ENCODE data around the gene PTGS1. TPM values are rescaled to one million over a fixed set of nuclear protein-coding genes. Genes with fewer than 3 reads are reported as not detected.
"Not testable (repeated sequence)": the region's sequence is repeated elsewhere in the genome, so short reads cannot be mapped to it uniquely, and the experiment has no call there.

PTGS1 gene
- total RNA-seq, 1 donor from 2014 or later, result 13.0 TPM

DNA sequence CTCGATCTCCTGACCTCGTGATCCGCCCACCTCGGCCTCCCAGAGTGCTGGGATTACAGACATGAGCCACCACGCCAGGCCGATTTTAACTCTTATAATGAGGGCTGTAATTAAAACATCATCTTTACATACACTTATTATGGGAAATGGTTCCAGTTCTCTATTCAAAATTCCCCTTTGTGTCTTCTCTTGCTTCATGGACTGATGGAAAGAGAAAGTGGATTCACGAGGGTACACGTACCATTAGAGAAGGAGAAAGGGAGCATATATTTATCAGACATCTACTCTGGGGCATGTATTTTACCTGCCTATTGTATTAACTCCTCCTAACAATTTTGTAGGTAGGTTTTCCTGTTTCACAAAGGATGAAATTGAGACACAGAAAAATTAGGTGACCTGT is 31.1 kb downstream of the PTGS1 start:
- no peak overlapping the region for H3K4me3 ChIP-seq
- TF ChIP-seq, protein P1, sequence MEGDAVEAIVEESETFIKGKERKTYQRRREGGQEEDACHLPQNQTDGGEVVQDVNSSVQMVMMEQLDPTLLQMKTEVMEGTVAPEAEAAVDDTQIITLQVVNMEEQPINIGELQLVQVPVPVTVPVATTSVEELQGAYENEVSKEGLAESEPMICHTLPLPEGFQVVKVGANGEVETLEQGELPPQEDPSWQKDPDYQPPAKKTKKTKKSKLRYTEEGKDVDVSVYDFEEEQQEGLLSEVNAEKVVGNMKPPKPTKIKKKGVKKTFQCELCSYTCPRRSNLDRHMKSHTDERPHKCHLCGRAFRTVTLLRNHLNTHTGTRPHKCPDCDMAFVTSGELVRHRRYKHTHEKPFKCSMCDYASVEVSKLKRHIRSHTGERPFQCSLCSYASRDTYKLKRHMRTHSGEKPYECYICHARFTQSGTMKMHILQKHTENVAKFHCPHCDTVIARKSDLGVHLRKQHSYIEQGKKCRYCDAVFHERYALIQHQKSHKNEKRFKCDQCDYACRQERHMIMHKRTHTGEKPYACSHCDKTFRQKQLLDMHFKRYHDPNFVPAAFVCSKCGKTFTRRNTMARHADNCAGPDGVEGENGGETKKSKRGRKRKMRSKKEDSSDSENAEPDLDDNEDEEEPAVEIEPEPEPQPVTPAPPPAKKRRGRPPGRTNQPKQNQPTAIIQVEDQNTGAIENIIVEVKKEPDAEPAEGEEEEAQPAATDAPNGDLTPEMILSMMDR (IDR thresholded peaks at IDR 0.05), result no peak
- intact Hi-C loops (cut with DNase I), result no loop called here
- DNase-seq (ENCODE audit: low spot score in 2 of 2), result no peak
- H3K4me1 ChIP-seq, result no peaks in the 10 kb centered on the region
- H3K27me3 ChIP-seq, result no peaks in the 10 kb centered on the region
- H3K9me3 ChIP-seq, result no peaks in the 10 kb centered on the region
- no peak overlapping the region for H3K27ac ChIP-seq
- H3K36me3 ChIP-seq, result no peaks in the 10 kb centered on the region

DNA sequence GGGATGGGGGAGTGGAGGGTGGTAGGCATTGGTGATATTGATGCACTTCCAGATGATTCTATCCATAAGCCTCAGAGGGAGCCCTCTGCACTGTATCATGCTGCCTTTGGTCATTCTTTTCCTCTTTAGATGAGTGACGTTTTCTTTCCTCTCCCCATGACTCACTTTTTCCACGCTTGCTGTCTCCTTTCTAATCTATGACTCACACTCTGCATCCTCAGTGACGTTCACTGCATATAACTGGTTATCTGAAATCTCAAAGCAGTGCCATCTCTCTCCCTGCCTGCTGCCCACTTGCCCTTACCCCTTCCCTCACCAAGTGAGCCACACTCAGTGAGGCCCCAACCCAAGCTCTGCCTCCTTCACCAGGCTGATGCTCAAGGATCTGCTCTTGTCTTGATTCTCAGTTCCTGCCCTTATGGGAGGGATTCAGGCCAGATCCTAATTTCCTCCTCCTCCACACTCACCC is 31.6 kb downstream of the PTGS1 start:
- TF ChIP-seq, protein P1 (IDR thresholded peaks at IDR 0.05), result no peak
- intact Hi-C loops (cut with DNase I), result no loop called here
- DNase-seq (ENCODE audit: low spot score in 2 of 2), result no peak
- Histone ChIP-seq H3K4me3 (no peak overlapping the region), H3K27me3 (no peaks in the 10 kb centered on the region), H3K36me3 (no peaks in the 10 kb centered on the region), H3K9me3 (no peaks in the 10 kb centered on the region), H3K27ac (no peak overlapping the region), H3K4me1 (no peaks in the 10 kb centered on the region)

DNA sequence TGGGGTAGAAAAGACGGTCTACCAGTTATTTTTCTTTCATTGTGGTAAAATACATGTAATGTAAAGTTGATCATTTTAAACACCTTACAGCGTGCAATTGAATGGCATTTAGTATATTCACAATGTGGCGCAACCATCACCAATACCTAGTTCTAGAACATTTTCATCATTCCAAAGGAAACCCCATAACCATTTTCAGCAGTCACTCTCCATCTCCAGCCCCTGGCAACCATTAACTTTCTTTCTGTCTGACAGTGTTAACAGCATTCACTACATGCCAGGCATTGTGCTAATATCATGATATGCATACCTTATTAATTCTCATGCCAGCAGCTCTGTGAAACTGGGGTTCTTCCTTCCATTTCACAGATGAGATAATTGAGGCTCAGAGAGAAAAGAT is 32.0 kb downstream of the PTGS1 start:
- DNase-seq (ENCODE audit: low spot score in 2 of 2), result no peak
- Histone ChIP-seq H3K4me3 (no peak overlapping the region), H3K36me3 (no peaks in the 10 kb centered on the region), H3K4me1 (no peaks in the 10 kb centered on the region), H3K9me3 (no peaks in the 10 kb centered on the region), H3K27ac (no peak overlapping the region), H3K27me3 (no peaks in the 10 kb centered on the region)
- intact Hi-C loops (cut with DNase I), result no loop called here
- TF ChIP-seq, protein P1 (IDR thresholded peaks at IDR 0.05), result no peak

DNA sequence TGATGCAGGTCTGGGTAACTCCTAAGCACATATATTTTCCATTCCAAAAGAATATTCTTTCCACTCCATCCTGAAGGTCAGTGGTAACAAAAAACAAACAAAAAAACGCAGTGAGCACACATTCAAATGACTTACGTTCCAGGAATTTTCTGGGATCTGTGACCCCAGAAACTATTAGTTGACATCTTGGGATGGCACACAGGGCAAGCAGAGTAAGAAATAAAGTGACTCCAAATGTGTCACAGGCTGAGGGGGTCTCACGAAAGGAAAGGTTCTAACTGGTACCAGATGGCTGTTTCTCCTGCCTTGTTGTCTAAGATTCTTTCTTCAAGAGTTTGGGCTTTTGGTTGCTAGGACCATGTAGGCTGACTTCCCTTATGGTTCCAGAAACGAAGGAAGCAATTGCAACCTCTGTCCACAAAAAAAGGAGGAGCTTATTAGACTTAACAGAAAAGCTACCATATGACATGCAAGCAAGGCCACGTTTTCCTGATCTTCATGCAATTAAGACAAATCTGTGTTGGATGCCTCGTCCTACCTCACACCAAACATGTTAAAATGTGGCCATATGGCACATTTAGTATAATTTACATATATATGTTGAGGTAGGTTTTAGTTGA is 32.7 kb downstream of the PTGS1 start:
- H3K36me3 ChIP-seq, result no peaks in the 10 kb centered on the region
- TF ChIP-seq, protein P1 (IDR thresholded peaks at IDR 0.05), result no peak
- intact Hi-C loops (cut with DNase I), result no loop called here
- no peaks in the 10 kb centered on the region for H3K27me3 ChIP-seq
- no peak overlapping the region for H3K4me3 ChIP-seq
- H3K4me1 ChIP-seq, result no peaks in the 10 kb centered on the region
- no peak for DNase-seq (ENCODE audit: low spot score in 2 of 2)
- H3K27ac ChIP-seq, result no peak overlapping the region
- no peaks in the 10 kb centered on the region for H3K9me3 ChIP-seq

DNA sequence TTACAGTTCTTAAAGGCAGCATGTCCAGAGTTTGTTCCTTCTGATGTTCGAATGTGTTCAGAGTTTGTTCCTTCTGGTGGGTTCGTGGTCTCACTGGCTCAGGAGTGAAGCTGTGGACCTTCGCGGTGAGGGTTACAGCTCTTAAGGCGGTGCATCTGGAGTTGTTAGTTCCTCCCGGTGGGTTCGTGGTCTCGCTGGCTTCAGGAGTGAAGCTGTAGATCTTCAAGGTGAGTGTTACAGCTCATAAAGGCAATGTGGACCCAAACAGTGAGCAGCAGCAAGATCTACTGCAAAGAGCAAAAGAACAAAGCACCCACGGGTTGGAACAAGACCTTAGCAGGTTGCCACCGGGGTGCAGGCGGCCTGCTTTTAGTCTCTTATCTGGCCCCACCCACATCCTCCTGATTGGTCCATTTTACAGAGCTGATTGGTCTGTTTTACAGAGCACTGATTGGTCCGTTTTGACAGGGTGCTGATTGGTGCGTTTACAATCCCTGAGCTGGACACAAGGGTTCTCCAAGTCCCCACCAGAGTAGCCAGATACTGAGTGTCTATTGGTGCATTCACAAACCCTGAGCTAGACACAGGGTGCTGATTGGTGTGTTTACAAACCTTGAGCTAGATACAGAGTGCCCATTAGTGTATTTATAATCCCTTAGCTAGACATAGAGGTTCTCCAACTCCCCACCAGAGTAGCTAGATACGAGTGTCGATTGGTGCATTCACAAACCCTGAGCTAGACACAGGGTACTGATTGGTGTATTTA is 34.7 kb downstream of the PTGS1 start:
- H3K9me3 ChIP-seq; H3K27me3 ChIP-seq; H3K4me3 ChIP-seq; intact Hi-C loops (cut with DNase I); H3K36me3 ChIP-seq; H3K27ac ChIP-seq; DNase-seq (ENCODE audit: low spot score in 2 of 2); H3K4me1 ChIP-seq: not testable (repeated sequence)

DNA sequence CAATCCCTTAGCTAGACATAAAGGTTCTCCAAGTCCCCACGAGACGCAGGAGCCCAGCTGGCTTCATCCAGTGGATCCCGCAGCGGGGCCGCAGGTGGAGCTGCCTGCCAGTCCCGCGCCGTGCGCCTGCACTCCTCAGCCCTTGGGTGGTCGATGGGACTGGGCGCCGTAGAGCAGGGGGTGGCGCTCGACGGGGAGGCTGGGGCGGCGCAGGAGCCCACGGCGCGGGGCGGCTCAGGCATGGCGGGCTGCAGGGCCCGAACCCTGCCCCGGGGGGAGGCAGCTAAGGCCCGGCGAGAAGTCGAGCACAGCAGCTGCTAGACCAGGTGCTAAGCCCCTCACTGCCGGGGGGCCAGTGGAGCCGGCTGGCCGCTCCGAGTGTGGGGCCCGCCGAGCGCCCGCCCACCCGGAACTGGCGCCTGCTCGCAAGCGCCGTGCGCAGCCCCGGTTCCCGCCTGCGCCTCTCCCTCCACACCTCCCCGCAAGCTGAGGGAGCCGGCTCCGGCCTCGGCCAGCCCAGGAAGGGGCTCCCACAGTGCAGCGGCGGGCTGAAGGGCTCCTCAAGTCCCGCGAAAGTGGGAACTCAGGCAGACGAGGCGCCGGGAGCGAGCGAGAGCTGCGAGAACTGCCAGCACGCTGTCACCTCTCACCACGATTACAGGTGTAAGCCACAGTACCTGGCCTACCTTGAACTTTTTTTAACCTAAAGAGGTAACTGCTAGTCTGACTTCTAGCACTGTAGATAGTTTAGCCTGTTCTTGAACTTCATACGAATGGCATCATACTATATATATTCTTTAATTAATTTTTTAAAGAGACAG is 35.5 kb downstream of the PTGS1 start:
- Histone ChIP-seq H3K27me3 (no peaks in the 10 kb centered on the region), H3K27ac (no peak overlapping the region), H3K36me3 (no peaks in the 10 kb centered on the region), H3K4me1 (no peaks in the 10 kb centered on the region), H3K9me3 (no peaks in the 10 kb centered on the region), H3K4me3 (no peak overlapping the region)
- TF ChIP-seq, protein P1 (IDR thresholded peaks at IDR 0.05), result no peak
- DNase-seq (ENCODE audit: low spot score in 2 of 2), result no peak
- intact Hi-C loops (cut with DNase I), result no loop called here

DNA sequence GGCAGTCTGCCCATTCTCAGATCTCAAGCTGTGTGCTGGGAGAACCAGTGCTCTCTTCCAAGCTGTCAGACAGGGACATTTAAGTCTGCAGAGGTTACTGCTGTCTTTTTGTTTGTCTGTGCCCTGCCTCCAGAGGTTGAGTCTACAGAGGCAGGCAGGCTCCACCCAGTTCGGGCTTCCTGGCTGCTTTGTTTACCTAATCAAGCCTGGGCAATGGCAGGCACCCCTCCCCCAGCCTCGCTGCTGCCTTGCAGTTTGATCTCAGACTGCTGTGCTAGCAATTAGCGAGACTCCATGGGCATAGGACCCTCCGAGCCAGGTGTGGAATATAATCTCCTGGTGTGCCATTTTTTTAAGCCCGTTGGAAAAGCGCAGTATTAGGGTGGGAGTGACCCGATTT is 43.3 kb downstream of the PTGS1 start:
- intact Hi-C loops (cut with DNase I); H3K4me1 ChIP-seq; H3K27ac ChIP-seq; H3K9me3 ChIP-seq; H3K4me3 ChIP-seq; H3K27me3 ChIP-seq; DNase-seq (ENCODE audit: low spot score in 2 of 2); H3K36me3 ChIP-seq: not testable (repeated sequence)
